Measurements from ENCODE around the gene RANBP17. TPM values are rescaled to one million over a fixed set of nuclear protein-coding genes. Genes with fewer than 3 reads are reported as not detected.

The RANBP17 gene
- total RNA-seq, 1 experiment from 2014 or later: not detected

GRCh38 chr5:171318026-171318425 is 456.2 kb downstream of the RANBP17 start:
- intact Hi-C loops (cut with micrococcal nuclease; ENCODE audit: unreplicated experiment): no loop called here
- ChIA-PET CTCF (interaction anchor here (0.6 kb wide), 1 partner anchor 20 kb away, joined by 8 read pairs; no protein-coding TSS in a partner anchor), POLR2A (ENCODE audit: low non-redundant PET) (no interaction called here)
- H3K27me3 ChIP-seq (replicated peaks; ENCODE audit: insufficient read depth, low read depth, low read length, poor library complexity): peaks cover 98% of the 10 kb centered on the region
- no peaks in the 10 kb centered on the region for H3K4me1 ChIP-seq (ENCODE audit: insufficient read depth, low read length, poor library complexity, severe bottlenecking)
- TF ChIP-seq, protein P1, sequence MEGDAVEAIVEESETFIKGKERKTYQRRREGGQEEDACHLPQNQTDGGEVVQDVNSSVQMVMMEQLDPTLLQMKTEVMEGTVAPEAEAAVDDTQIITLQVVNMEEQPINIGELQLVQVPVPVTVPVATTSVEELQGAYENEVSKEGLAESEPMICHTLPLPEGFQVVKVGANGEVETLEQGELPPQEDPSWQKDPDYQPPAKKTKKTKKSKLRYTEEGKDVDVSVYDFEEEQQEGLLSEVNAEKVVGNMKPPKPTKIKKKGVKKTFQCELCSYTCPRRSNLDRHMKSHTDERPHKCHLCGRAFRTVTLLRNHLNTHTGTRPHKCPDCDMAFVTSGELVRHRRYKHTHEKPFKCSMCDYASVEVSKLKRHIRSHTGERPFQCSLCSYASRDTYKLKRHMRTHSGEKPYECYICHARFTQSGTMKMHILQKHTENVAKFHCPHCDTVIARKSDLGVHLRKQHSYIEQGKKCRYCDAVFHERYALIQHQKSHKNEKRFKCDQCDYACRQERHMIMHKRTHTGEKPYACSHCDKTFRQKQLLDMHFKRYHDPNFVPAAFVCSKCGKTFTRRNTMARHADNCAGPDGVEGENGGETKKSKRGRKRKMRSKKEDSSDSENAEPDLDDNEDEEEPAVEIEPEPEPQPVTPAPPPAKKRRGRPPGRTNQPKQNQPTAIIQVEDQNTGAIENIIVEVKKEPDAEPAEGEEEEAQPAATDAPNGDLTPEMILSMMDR (conservative IDR thresholded peaks at IDR 0.05; ENCODE audit: low read depth, low read length): no peak
- no peak for TF ChIP-seq EZH2 (IDR thresholded peaks at IDR 0.05; ENCODE audit: borderline replicate concordance, low read depth, low read length, poor library complexity, severe bottlenecking)
- H3K9me3 ChIP-seq (ENCODE audit: low read depth, low read length, poor library complexity, severe bottlenecking): no peaks in the 10 kb centered on the region
- no peaks in the 10 kb centered on the region for H3K36me3 ChIP-seq (ENCODE audit: insufficient read depth, low read length, poor library complexity, severe bottlenecking)
- H3K4me3 ChIP-seq (ENCODE audit: low read depth, low read length, poor library complexity, severe bottlenecking): no peak overlapping the region
- no TSS peak for BruUV-seq (replicated peaks)
- no peak for DNase-seq (ENCODE audit: low spot score)
- H3K27ac ChIP-seq (ENCODE audit: low read depth, low read length, poor library complexity, severe bottlenecking): no peak overlapping the region

- TF ChIP-seq EZH2 (IDR thresholded peaks at IDR 0.05; ENCODE audit: borderline replicate concordance, low read depth, low read length, poor library complexity, severe bottlenecking): no peak
- TF ChIP-seq, protein P1 (conservative IDR thresholded peaks at IDR 0.05; ENCODE audit: low read depth, low read length): no peak
- POLR2A ChIA-PET (ENCODE audit: low non-redundant PET): no interaction called here
- no TSS peak for BruUV-seq (replicated peaks)
- DNase-seq (ENCODE audit: low spot score): no peak
- no peak overlapping the region for H3K4me3 ChIP-seq (ENCODE audit: low read depth, low read length, poor library complexity, severe bottlenecking)
- peaks cover 92% of the 10 kb centered on the region for H3K27me3 ChIP-seq (replicated peaks; ENCODE audit: insufficient read depth, low read depth, low read length, poor library complexity)
- H3K9me3 ChIP-seq (ENCODE audit: low read depth, low read length, poor library complexity, severe bottlenecking): no peaks in the 10 kb centered on the region
- intact Hi-C loops (cut with micrococcal nuclease; ENCODE audit: unreplicated experiment): loop anchor here (5.0 kb wide), 1 partner anchor 99 kb away; no protein-coding TSS in a partner anchor
- H3K36me3 ChIP-seq (ENCODE audit: insufficient read depth, low read length, poor library complexity, severe bottlenecking): no peaks in the 10 kb centered on the region
- no peak overlapping the region for H3K27ac ChIP-seq (ENCODE audit: low read depth, low read length, poor library complexity, severe bottlenecking)
- no peaks in the 10 kb centered on the region for H3K4me1 ChIP-seq (ENCODE audit: insufficient read depth, low read length, poor library complexity, severe bottlenecking)
- CTCF ChIA-PET: no interaction called here
These were observed 459.6 kb downstream of the RANBP17 start for GRCh38 chr5:171321447-171321846.

DNA sequence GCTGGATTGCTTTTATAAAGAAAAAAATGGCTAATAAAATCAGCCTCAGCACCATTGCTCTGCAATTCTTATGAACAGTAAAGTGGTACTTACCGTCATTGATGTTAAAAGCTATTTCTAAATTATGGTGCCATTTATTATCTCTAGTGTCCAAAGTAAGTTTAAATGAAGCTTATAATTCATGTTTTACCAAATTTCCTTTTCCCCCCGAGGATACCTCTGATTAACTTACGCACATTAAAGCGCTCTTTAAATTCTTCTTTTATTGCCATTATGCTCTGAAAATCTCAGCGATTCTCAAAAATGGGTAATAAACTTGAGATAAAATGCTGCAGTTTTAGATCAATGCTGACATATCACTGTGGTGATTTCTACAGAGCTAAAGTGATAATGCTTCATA is 460.7 kb downstream of the RANBP17 start:
- no TSS peak for BruUV-seq (replicated peaks)
- H3K27me3 ChIP-seq (replicated peaks; ENCODE audit: insufficient read depth, low read depth, low read length, poor library complexity): peaks cover 87% of the 10 kb centered on the region
- intact Hi-C loops (cut with micrococcal nuclease; ENCODE audit: unreplicated experiment): loop anchor here (5.0 kb wide), 1 partner anchor 100 kb away; no protein-coding TSS in a partner anchor
- CTCF ChIA-PET: no interaction called here
- H3K9me3 ChIP-seq (ENCODE audit: low read depth, low read length, poor library complexity, severe bottlenecking): no peaks in the 10 kb centered on the region
- no peak overlapping the region for H3K27ac ChIP-seq (ENCODE audit: low read depth, low read length, poor library complexity, severe bottlenecking)
- POLR2A ChIA-PET (ENCODE audit: low non-redundant PET): no interaction called here
- H3K4me3 ChIP-seq (ENCODE audit: low read depth, low read length, poor library complexity, severe bottlenecking): no peak overlapping the region
- no peaks in the 10 kb centered on the region for H3K4me1 ChIP-seq (ENCODE audit: insufficient read depth, low read length, poor library complexity, severe bottlenecking)
- TF ChIP-seq, protein P1 (conservative IDR thresholded peaks at IDR 0.05; ENCODE audit: low read depth, low read length): no peak
- no peak for TF ChIP-seq EZH2 (IDR thresholded peaks at IDR 0.05; ENCODE audit: borderline replicate concordance, low read depth, low read length, poor library complexity, severe bottlenecking)
- no peak for DNase-seq (ENCODE audit: low spot score)
- H3K36me3 ChIP-seq (ENCODE audit: insufficient read depth, low read length, poor library complexity, severe bottlenecking): no peaks in the 10 kb centered on the region

All from A673 (cell line).